NCI-H524 treated with DMSO at 0.1 percent for 48 hours (cell line): ENCODE measurements around the gene NHSL2.
"Not testable (repeated sequence)": the region's sequence is repeated elsewhere in the genome, so short reads cannot be mapped to it uniquely, and the experiment has no call there.

Experiments used
- DNase-seq: peaks from one replicate; lab custom pipeline; 2025; lab: John Stamatoyannopoulos, UW

Gene NHSL2

GRCh38 chrX:71910643-71910985 is at the start of gene NHSL2:
Gene NHSL2 (plus strand): TSS chrX:71910845.
- DNase-seq, result no peak

- DNase-seq, result no peak
These were observed 43.0 kb upstream of the NHSL2 start for GRCh38 chrX:71867680-71868079.

- DNase-seq, result not testable (repeated sequence)
These were observed 41.1 kb upstream of the NHSL2 start for GRCh38 chrX:71869566-71869965.

GRCh38 chrX:71870208-71871098 is 40.2 kb upstream of the NHSL2 start:
- peak; percentile 26 for DNase-seq

- no peak for DNase-seq
These were observed 39.3 kb upstream of the NHSL2 start for GRCh38 chrX:71871367-71871766.

- no peak for DNase-seq
These were observed 37.8 kb upstream of the NHSL2 start for GRCh38 chrX:71872542-71873458.

GRCh38 chrX:71873459-71873833 is 37.2 kb upstream of the NHSL2 start:
- DNase-seq, result no peak

GRCh38 chrX:71876841-71877240 is 33.8 kb upstream of the NHSL2 start:
- DNase-seq, result not testable (repeated sequence)

- no peak for DNase-seq
These were observed 25.5 kb upstream of the NHSL2 start for GRCh38 chrX:71885099-71885498.

- no peak for DNase-seq
These were observed 15.0 kb upstream of the NHSL2 start for GRCh38 chrX:71895607-71896006.

GRCh38 chrX:71906144-71906543 is 4.5 kb upstream of the NHSL2 start:
- no peak for DNase-seq

- no peak for DNase-seq
These were observed 2.3 kb upstream of the NHSL2 start for GRCh38 chrX:71908387-71908786.

GRCh38 chrX:71909956-71910355 is 689 bp upstream of the NHSL2 start:
- DNase-seq, result no peak

- DNase-seq, result no peak
These were observed 513 bp downstream of the NHSL2 start for GRCh38 chrX:71910986-71911730.

GRCh38 chrX:71911731-71912050 is 1.0 kb downstream of the NHSL2 start:
- DNase-seq, result no peak

GRCh38 chrX:71912156-71912555 is 1.5 kb downstream of the NHSL2 start:
- DNase-seq, result no peak

- DNase-seq, result no peak
These were observed 2.7 kb downstream of the NHSL2 start for GRCh38 chrX:71913156-71913950.

- DNase-seq, result no peak
These were observed 7.1 kb downstream of the NHSL2 start for GRCh38 chrX:71917621-71918343.

GRCh38 chrX:71919431-71919830 is 8.8 kb downstream of the NHSL2 start:
- no peak for DNase-seq

GRCh38 chrX:71919886-71920285 is 9.2 kb downstream of the NHSL2 start:
- no peak for DNase-seq

- DNase-seq, result no peak
These were observed 12.0 kb downstream of the NHSL2 start for GRCh38 chrX:71922686-71923085.
